GM12872 (cell line): ENCODE data around the gene ABCD2.

Source experiments
- CTCF ChIP-seq: IDR thresholded peaks from 3 replicates; pipeline ENCODE4 v1.5.1; 2011; ENCODE audit warnings: low read depth, mild to moderate bottlenecking, low read length, moderate library complexity; ENCODE audit not compliant: insufficient read depth

ABCD2 gene

GRCh38 chr12:39538679-39539104, 80.9 kb downstream of the ABCD2 start:
- no peak for TF ChIP-seq CTCF

GRCh38 chr12:39533951-39534350, 85.7 kb downstream of the ABCD2 start:
- TF ChIP-seq CTCF = no peak

- TF ChIP-seq CTCF = no peak
Observed at GRCh38 chr12:39532448-39532847, 87.2 kb downstream of the ABCD2 start.

- TF ChIP-seq CTCF = no peak
Observed at GRCh38 chr12:39526974-39527373, 92.6 kb downstream of the ABCD2 start.

GRCh38 chr12:39510001-39510400, 109.6 kb downstream of the ABCD2 start:
- TF ChIP-seq CTCF = no peak

- TF ChIP-seq CTCF = no peak
Observed at GRCh38 chr12:39505554-39505953, 114.0 kb downstream of the ABCD2 start.

- TF ChIP-seq CTCF = no peak
Observed at GRCh38 chr12:39505023-39505422, 114.6 kb downstream of the ABCD2 start.

GRCh38 chr12:39503439-39503838, 116.2 kb downstream of the ABCD2 start:
- no peak for TF ChIP-seq CTCF
